OCI-LY1 (cell line): ENCODE data around the gene GRIA4.
"Not testable (repeated sequence)": the region's sequence is repeated elsewhere in the genome, so short reads cannot be mapped to it uniquely, and the experiment has no call there.

Experiments
- H2AFZ ChIP-seq: fragments of 200-600 bp; sonication (generic), shearing (Covaris generic); 2 replicates; pipeline ENCODE4 v1.6.0; 2014; ENCODE audit warnings: antibody characterized with exemption, mild to moderate bottlenecking, low read length
- H3F3A ChIP-seq: fragments of 200-600 bp; sonication (generic), shearing (Covaris generic); 2 replicates; pipeline ENCODE4 v1.6.0; 2014; ENCODE audit warnings: mild to moderate bottlenecking, antibody characterized with exemption, low read length, moderate library complexity; ENCODE audit not compliant: insufficient read depth
- H3K27ac ChIP-seq: fragments of 200-600 bp; sonication (generic); 2 replicates; pipeline ENCODE4 v1.5.1; 2014; ENCODE audit warnings: low read length, mixed run types, mild to moderate bottlenecking, low read depth; ENCODE audit not compliant: poor library complexity, severe bottlenecking
- H3K27me3 ChIP-seq: fragments of 200-600 bp; sonication (generic); 2 replicates; pipeline ENCODE4 v1.6.0; 2014; ENCODE audit warnings: antibody characterized with exemption, mild to moderate bottlenecking, low read length, moderate library complexity; ENCODE audit not compliant: insufficient read depth
- H3K36me3 ChIP-seq: fragments of 200-600 bp; sonication (generic); 2 replicates; pipeline ENCODE4 v1.6.1; 2014; ENCODE audit warnings: mild to moderate bottlenecking, antibody characterized with exemption, low read length, moderate library complexity, mixed read lengths; ENCODE audit not compliant: insufficient read depth
- H3K4me1 ChIP-seq: fragments of 200-600 bp; sonication (generic); 2 replicates; pipeline ENCODE4 v1.5.1; 2014; ENCODE audit warnings: mild to moderate bottlenecking, low read length, moderate library complexity; ENCODE audit not compliant: insufficient read depth, severe bottlenecking
- H3K4me2 ChIP-seq: fragments of 200-600 bp; sonication (generic), shearing (Covaris generic); 2 replicates; pipeline ENCODE4 v1.6.1; 2014; ENCODE audit warnings: low read length
- H3K4me3 ChIP-seq: fragments of 200-600 bp; sonication (generic); 2 replicates; pipeline ENCODE4 v1.5.1; 2014; ENCODE audit warnings: low read length, low read depth, mild to moderate bottlenecking, mixed read lengths; ENCODE audit not compliant: poor library complexity, severe bottlenecking
- H3K79me2 ChIP-seq: fragments of 200-600 bp; shearing (Covaris generic); 2 replicates; pipeline ENCODE4 v1.6.1; 2016; ENCODE audit warnings: mixed run types, low read length, mixed read lengths; ENCODE audit not compliant: insufficient read depth
- H3K9ac ChIP-seq: fragments of 200-600 bp; sonication (generic), shearing (Covaris generic); 2 replicates; pipeline ENCODE4 v1.6.1; 2014; ENCODE audit warnings: mild to moderate bottlenecking, low read length, mixed read lengths
- H3K9me2 ChIP-seq: fragments of 200-600 bp; sonication (generic), shearing (Covaris generic); 2 replicates; pipeline ENCODE4 v1.6.1; 2014; ENCODE audit warnings: low read depth, mild to moderate bottlenecking, low read length, mixed read lengths
- H3K9me3 ChIP-seq: fragments of 200-600 bp; shearing (Covaris generic); 2 replicates; pipeline ENCODE4 v1.6.1; 2014; ENCODE audit warnings: low read length, mixed read lengths
- H4K20me1 ChIP-seq: fragments of 200-600 bp; sonication (generic), shearing (Covaris generic); 2 replicates; pipeline ENCODE4 v1.6.0; 2016; ENCODE audit warnings: mild to moderate bottlenecking, low read length; ENCODE audit not compliant: insufficient read depth
- CTCF ChIP-seq: fragments of 200-600 bp; sonication (generic), shearing (Covaris generic); IDR thresholded peaks from 2 replicates; pipeline ENCODE4 v1.5.1; 2017; ENCODE audit warnings: mild to moderate bottlenecking, antibody characterized with exemption, low read length, moderate library complexity, mixed read lengths
- EZH2 ChIP-seq: fragments of 200-600 bp; sonication (generic), shearing (Covaris generic); IDR thresholded peaks from 2 replicates; pipeline ENCODE4 v1.8.0; 2017; ENCODE audit warnings: borderline replicate concordance, mixed run types, mild to moderate bottlenecking, antibody characterized with exemption, low read length, moderate library complexity, mixed read lengths

The GRIA4 gene

DNA sequence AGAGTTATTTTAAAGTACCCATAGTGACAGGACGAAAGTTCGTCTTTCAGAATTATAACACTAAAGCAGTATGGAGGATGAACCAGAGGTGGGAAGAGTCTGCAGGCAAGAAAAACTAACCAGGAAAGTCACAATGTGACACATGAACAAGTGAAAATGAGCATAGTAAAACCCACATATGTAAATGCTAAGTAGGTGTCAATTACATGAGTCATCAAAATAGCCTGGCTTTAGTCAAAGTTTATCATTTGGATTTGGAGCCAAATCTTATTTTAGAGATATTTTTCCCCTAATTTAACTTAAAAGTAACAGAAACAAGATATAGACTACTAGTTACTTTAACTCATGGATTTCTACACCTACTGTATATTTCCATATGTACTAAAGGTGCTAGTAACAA lies 159.8 kb downstream of the GRIA4 start:
- Histone ChIP-seq H4K20me1 (no peaks in the 10 kb centered on the region), H3K36me3 (no peaks in the 10 kb centered on the region), H3F3A (no peaks in the 10 kb centered on the region), H3K9ac (no peak overlapping the region), H3K27ac (no peak overlapping the region), H3K4me3 (no peak overlapping the region), H3K9me3 (no peaks in the 10 kb centered on the region), H3K4me1 (no peaks in the 10 kb centered on the region), H2AFZ (no peak overlapping the region), H3K27me3 (no peaks in the 10 kb centered on the region), H3K79me2 (no peaks in the 10 kb centered on the region), H3K4me2 (no peak overlapping the region), H3K9me2 (no peaks in the 10 kb centered on the region)
- no peak for TF ChIP-seq EZH2
- TF ChIP-seq CTCF: no peak

GRCh38 chr11:105773452-105773851 lies 163.6 kb downstream of the GRIA4 start:
- not testable (repeated sequence) for H3K27me3 ChIP-seq, H3K9ac ChIP-seq, H3F3A ChIP-seq, H3K4me1 ChIP-seq, H3K4me3 ChIP-seq, H3K9me2 ChIP-seq, H3K36me3 ChIP-seq, H3K9me3 ChIP-seq, H2AFZ ChIP-seq, H3K27ac ChIP-seq, H3K4me2 ChIP-seq, H4K20me1 ChIP-seq, H3K79me2 ChIP-seq

DNA sequence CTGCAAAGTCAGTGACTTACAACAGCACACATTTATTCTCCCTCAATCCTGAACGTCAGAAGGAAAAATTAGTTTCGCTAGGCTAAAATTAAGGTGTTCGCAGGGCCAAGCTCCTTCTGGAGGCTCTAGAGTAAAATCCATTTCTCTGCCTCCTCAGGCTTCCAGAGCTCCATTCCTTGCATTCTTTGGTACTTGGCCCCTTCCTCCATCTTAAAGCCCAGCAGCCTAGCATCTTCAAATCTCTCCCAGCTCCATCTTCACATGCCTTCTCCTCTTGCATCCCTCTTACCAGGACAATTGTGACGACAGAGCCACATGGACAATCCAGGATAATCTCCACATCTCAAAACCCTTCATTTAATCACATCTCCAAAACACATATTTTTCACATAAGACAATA lies 165.0 kb downstream of the GRIA4 start:
- H3F3A ChIP-seq: no peaks in the 10 kb centered on the region
- no peaks in the 10 kb centered on the region for H3K27me3 ChIP-seq
- no peak overlapping the region for H3K9ac ChIP-seq
- TF ChIP-seq CTCF (no peak), EZH2 (no peak)
- H3K4me3 ChIP-seq: no peak overlapping the region
- H3K27ac ChIP-seq: no peak overlapping the region
- H2AFZ ChIP-seq: no peak overlapping the region
- no peaks in the 10 kb centered on the region for H4K20me1 ChIP-seq
- H3K9me2 ChIP-seq: no peaks in the 10 kb centered on the region
- no peaks in the 10 kb centered on the region for H3K36me3 ChIP-seq
- no peaks in the 10 kb centered on the region for H3K4me1 ChIP-seq
- no peak overlapping the region for H3K4me2 ChIP-seq
- no peaks in the 10 kb centered on the region for H3K79me2 ChIP-seq
- no peaks in the 10 kb centered on the region for H3K9me3 ChIP-seq

- H2AFZ ChIP-seq: no peak overlapping the region
- no peak overlapping the region for H3K4me2 ChIP-seq
- H3K9ac ChIP-seq: no peak overlapping the region
- no peak overlapping the region for H3K4me3 ChIP-seq
- H3K9me2 ChIP-seq: no peaks in the 10 kb centered on the region
- H3K27me3 ChIP-seq: no peaks in the 10 kb centered on the region
- no peaks in the 10 kb centered on the region for H3K4me1 ChIP-seq
- H3K79me2 ChIP-seq: no peaks in the 10 kb centered on the region
- no peaks in the 10 kb centered on the region for H3F3A ChIP-seq
- no peak for TF ChIP-seq CTCF
- TF ChIP-seq EZH2: no peak
- H3K27ac ChIP-seq: no peak overlapping the region
- no peaks in the 10 kb centered on the region for H3K9me3 ChIP-seq
- H3K36me3 ChIP-seq: no peaks in the 10 kb centered on the region
- H4K20me1 ChIP-seq: no peaks in the 10 kb centered on the region
Measured at GRCh38 chr11:105780781-105781525, 171.1 kb downstream of the GRIA4 start.
